ENCODE measurements around the gene OTOF. TPM values are rescaled to one million over a fixed set of nuclear protein-coding genes. Genes with fewer than 3 reads are reported as not detected.
A peak's percentile ranks its signal among the peaks of the same experiment; 100 is the strongest.

The OTOF gene
- total and polyA plus RNA-seq, 2 of the 4 experiments (the other 2 are of a cell fraction), result 0.03 TPM; not detected in 1

DNA sequence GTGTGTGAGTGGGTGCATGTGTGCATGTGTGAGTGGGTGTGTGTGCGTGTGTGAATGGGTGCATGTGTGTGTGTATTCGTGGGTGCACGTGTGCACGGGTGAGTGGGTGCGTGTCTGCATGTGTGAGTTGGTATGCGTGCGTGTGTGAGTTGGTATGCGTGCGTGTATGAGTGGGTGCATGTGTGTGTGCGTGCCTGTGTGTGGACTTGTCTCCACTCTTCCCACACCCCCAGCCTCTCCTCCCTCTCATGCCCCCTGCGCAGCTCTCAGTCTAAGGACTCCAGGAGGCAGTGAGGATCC is 5.1 kb upstream of the OTOF start:
- Histone ChIP-seq H3K27ac (ENCODE audit: insufficient read depth, low read length) (no peak overlapping the region), H3K14ac (replicated peaks; ENCODE audit: low read depth, low read length) (no peak overlapping the region), H3K4me1 (ENCODE audit: control insufficient read depth, insufficient read depth, low read length) (no peaks in the 10 kb centered on the region), H3K18ac (ENCODE audit: low read depth, low read length) (no peak overlapping the region), H4K20me1 (ENCODE audit: insufficient read depth, low read length) (no peaks in the 10 kb centered on the region), H3K79me1 (ENCODE audit: low read depth in 1 of 2, low read length in 2 of 2) (no peaks in the 10 kb centered on the region), H3K56ac (ENCODE audit: extremely low read depth, insufficient read depth, low read length) (no peak overlapping the region), H2AFZ (replicated peaks; ENCODE audit: low read length, poor library complexity) (peak overlapping the region; percentile 58), H3K23ac (ENCODE audit: low read depth, low read length) (no peak overlapping the region), H3K4me2 (ENCODE audit: low read depth, low read length) (no peak overlapping the region), H3K4ac (ENCODE audit: low read depth, low read length) (no peak overlapping the region), H2BK20ac (ENCODE audit: low read depth, low read length) (no peak overlapping the region), H2BK120ac (ENCODE audit: low read depth, low read length) (no peak overlapping the region), H2BK5ac (ENCODE audit: low read depth, low read length, poor library complexity, severe bottlenecking) (no peak overlapping the region), H3K27me3 (ENCODE audit: control insufficient read depth, insufficient read depth, low read length) (peaks cover 24% of the 10 kb centered on the region; the same call in 1 of the 2 replicates), H3K36me3 (ENCODE audit: control insufficient read depth, insufficient read depth, low read length) (no peaks in the 10 kb centered on the region), H2AK5ac (ENCODE audit: low read depth, low read length) (no peak overlapping the region), H2AK9ac (replicated peaks; ENCODE audit: low read depth, low read length, poor library complexity) (no peak overlapping the region), H3K9ac (ENCODE audit: low read depth, low read length) (no peak overlapping the region), H2BK15ac (ENCODE audit: low read depth, low read length) (no peak overlapping the region), H3K9me1 (ENCODE audit: insufficient read depth, low read length) (peaks cover 6% of the 10 kb centered on the region), H4K8ac (ENCODE audit: low read depth in 2 of 2, low read length in 2 of 2) (no peak overlapping the region), H4K5ac (ENCODE audit: low read depth, low read length) (no peak overlapping the region), H3K9me3 (ENCODE audit: control insufficient read depth, insufficient read depth, low read length) (no peaks in the 10 kb centered on the region), H3K4me3 (ENCODE audit: insufficient read depth, low read depth, low read length) (no peak overlapping the region), H4K91ac (ENCODE audit: insufficient read depth, low read depth, low read length) (no peak overlapping the region)
- dilution Hi-C loops (cut with HindIII; ENCODE audit: low sequenced_read_pairs, unreplicated experiment), result no loop called here
- no peak for ATAC-seq (ENCODE audit: low read depth)
- no TSS peak for BruUV-seq (replicated peaks)
- intact Hi-C loops (cut with micrococcal nuclease), result loop anchor here (5.0 kb wide), 1 partner anchor 234 kb away; no protein-coding TSS in a partner anchor
- ChIA-PET POLR2A (ENCODE audit: unreplicated experiment) (no interaction called here), CTCF (no interaction called here)
- no peak for DNase-seq
- in situ Hi-C loops (cut with MboI; ENCODE audit: low sequenced_read_pairs), result no loop called here
- TF ChIP-seq, protein P1, sequence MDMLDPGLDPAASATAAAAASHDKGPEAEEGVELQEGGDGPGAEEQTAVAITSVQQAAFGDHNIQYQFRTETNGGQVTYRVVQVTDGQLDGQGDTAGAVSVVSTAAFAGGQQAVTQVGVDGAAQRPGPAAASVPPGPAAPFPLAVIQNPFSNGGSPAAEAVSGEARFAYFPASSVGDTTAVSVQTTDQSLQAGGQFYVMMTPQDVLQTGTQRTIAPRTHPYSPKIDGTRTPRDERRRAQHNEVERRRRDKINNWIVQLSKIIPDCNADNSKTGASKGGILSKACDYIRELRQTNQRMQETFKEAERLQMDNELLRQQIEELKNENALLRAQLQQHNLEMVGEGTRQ (IDR thresholded peaks at IDR 0.05; ENCODE audit: low read depth, low read length), result no peak
- TF ChIP-seq MAFK (IDR thresholded peaks at IDR 0.05; ENCODE audit: low read depth, low read length), result no peak
- TF ChIP-seq RCOR1 (IDR thresholded peaks at IDR 0.05; ENCODE audit: insufficient replicate concordance, low read length), result no peak
- TF ChIP-seq, protein P2, sequence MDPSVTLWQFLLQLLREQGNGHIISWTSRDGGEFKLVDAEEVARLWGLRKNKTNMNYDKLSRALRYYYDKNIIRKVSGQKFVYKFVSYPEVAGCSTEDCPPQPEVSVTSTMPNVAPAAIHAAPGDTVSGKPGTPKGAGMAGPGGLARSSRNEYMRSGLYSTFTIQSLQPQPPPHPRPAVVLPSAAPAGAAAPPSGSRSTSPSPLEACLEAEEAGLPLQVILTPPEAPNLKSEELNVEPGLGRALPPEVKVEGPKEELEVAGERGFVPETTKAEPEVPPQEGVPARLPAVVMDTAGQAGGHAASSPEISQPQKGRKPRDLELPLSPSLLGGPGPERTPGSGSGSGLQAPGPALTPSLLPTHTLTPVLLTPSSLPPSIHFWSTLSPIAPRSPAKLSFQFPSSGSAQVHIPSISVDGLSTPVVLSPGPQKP (IDR thresholded peaks at IDR 0.05; ENCODE audit: borderline replicate concordance, low read depth, low read length), result no peak
- TF ChIP-seq, protein P3, sequence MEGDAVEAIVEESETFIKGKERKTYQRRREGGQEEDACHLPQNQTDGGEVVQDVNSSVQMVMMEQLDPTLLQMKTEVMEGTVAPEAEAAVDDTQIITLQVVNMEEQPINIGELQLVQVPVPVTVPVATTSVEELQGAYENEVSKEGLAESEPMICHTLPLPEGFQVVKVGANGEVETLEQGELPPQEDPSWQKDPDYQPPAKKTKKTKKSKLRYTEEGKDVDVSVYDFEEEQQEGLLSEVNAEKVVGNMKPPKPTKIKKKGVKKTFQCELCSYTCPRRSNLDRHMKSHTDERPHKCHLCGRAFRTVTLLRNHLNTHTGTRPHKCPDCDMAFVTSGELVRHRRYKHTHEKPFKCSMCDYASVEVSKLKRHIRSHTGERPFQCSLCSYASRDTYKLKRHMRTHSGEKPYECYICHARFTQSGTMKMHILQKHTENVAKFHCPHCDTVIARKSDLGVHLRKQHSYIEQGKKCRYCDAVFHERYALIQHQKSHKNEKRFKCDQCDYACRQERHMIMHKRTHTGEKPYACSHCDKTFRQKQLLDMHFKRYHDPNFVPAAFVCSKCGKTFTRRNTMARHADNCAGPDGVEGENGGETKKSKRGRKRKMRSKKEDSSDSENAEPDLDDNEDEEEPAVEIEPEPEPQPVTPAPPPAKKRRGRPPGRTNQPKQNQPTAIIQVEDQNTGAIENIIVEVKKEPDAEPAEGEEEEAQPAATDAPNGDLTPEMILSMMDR (conservative IDR thresholded peaks at IDR 0.05; ENCODE audit: low read depth, low read length), result no peak
- no peak for TF ChIP-seq CEBPB (IDR thresholded peaks at IDR 0.05; ENCODE audit: low read depth, low read length)
- TF ChIP-seq BHLHE40 (IDR thresholded peaks at IDR 0.05; ENCODE audit: low read depth, low read length), result no peak
- no peak for TF ChIP-seq MAZ (IDR thresholded peaks at IDR 0.05; ENCODE audit: borderline replicate concordance, low read depth, low read length)
- TF ChIP-seq CHD1 (IDR thresholded peaks at IDR 0.05; ENCODE audit: low read depth, low read length), result no peak
- TF ChIP-seq RAD21 (IDR thresholded peaks at IDR 0.05; ENCODE audit: low read length), result no peak
- TF ChIP-seq FOS (IDR thresholded peaks at IDR 0.05; ENCODE audit: low read depth, low read length), result no peak
- TF ChIP-seq POLR2A (IDR thresholded peaks at IDR 0.05; ENCODE audit: low read depth, low read length), result no peak
- TF ChIP-seq NFE2L2 (IDR thresholded peaks at IDR 0.05; ENCODE audit: low read depth, low read length), result no peak
- TF ChIP-seq MXI1 (IDR thresholded peaks at IDR 0.05; ENCODE audit: borderline replicate concordance, low read depth, low read length), result no peak
- TF ChIP-seq SMC3 (IDR thresholded peaks at IDR 0.05; ENCODE audit: low read depth, low read length), result no peak
- TF ChIP-seq RFX5 (IDR thresholded peaks at IDR 0.05; ENCODE audit: low read depth, low read length), result no peak
- WGBS, 2 experiments (ENCODE audit: extremely low coverage in 2 of 2, insufficient read length in 1 of 2), result 100% methylated on average over 1 of the region's 11 CpGs; no CpG with 5 or more reads in 1 of the 2 experiments
